WI38 (cell line): ENCODE measurements around the gene HIC1.

Experiments used
- H3K4me3 ChIP-seq: 2 replicates; pipeline ENCODE4 v1.5.1; 2011; ENCODE audit warnings: low read depth, mild to moderate bottlenecking, control low read depth, low read length
- TF ChIP-seq, protein P1 (sequence below): IDR thresholded peaks from 2 replicates; pipeline ENCODE4 v1.5.1; 2012; ENCODE audit warnings: low read depth, mild to moderate bottlenecking, control low read depth, low read length

The HIC1 gene

DNA sequence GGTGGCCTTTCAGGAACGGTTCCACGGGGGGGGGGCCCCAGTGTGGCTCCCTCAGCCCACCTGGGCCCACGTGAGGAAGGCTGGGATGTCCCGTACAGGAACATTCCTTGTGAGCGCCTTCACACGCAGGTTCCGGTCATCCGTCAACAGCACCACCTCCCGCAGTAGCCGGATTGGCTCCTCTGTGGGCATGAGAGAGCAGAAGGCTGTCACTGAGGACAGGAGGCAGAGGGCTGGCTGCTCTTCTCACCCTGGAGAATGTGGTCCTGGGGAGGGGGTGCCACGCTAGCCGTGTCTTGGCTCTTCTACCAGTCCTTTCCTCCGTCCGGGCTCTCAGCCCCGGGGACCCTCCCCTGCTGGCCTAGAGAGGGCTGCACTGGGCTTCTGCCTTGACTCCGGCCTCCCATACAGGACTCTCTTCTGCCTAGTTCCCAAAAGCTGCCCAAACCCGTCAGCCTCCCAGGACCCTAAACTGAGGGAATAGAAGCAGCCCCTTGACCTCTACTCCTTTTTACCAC is 6.6 kb downstream of the HIC1 start:
- TF ChIP-seq, protein P1, sequence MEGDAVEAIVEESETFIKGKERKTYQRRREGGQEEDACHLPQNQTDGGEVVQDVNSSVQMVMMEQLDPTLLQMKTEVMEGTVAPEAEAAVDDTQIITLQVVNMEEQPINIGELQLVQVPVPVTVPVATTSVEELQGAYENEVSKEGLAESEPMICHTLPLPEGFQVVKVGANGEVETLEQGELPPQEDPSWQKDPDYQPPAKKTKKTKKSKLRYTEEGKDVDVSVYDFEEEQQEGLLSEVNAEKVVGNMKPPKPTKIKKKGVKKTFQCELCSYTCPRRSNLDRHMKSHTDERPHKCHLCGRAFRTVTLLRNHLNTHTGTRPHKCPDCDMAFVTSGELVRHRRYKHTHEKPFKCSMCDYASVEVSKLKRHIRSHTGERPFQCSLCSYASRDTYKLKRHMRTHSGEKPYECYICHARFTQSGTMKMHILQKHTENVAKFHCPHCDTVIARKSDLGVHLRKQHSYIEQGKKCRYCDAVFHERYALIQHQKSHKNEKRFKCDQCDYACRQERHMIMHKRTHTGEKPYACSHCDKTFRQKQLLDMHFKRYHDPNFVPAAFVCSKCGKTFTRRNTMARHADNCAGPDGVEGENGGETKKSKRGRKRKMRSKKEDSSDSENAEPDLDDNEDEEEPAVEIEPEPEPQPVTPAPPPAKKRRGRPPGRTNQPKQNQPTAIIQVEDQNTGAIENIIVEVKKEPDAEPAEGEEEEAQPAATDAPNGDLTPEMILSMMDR: no peak
- H3K4me3 ChIP-seq: no peak overlapping the region

DNA sequence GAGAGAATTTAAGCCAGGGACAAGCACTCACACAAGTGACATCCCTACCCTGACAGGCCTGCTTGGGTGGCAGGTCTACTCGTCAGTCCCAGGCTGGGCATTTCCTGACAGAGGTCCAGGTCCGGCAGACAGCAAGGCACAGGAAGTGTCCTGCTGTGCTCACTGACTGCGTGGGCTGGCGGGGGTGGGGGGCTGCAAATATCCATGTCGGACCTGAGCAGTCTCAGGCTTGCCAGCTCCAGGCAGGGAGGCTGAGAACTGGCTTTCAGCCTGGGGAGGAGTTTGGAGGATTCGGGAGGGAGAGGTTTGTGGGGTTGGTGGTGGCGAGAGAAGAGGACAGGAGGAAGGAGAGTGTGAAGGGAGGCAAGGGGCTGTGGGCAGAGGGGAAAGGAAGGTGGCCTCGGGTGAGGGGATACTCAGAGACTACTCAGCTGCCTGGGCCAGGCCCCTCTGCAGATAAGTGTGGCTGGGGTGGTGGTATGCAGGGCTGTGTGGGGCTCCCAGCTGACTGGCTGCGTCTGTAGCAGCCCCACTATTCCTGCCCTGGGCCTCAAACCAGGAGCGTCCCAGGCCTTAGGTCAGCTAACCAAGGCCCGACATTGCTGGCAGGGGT is 7.8 kb downstream of the HIC1 start:
- TF ChIP-seq, protein P1: no peak
- no peak overlapping the region for H3K4me3 ChIP-seq

DNA sequence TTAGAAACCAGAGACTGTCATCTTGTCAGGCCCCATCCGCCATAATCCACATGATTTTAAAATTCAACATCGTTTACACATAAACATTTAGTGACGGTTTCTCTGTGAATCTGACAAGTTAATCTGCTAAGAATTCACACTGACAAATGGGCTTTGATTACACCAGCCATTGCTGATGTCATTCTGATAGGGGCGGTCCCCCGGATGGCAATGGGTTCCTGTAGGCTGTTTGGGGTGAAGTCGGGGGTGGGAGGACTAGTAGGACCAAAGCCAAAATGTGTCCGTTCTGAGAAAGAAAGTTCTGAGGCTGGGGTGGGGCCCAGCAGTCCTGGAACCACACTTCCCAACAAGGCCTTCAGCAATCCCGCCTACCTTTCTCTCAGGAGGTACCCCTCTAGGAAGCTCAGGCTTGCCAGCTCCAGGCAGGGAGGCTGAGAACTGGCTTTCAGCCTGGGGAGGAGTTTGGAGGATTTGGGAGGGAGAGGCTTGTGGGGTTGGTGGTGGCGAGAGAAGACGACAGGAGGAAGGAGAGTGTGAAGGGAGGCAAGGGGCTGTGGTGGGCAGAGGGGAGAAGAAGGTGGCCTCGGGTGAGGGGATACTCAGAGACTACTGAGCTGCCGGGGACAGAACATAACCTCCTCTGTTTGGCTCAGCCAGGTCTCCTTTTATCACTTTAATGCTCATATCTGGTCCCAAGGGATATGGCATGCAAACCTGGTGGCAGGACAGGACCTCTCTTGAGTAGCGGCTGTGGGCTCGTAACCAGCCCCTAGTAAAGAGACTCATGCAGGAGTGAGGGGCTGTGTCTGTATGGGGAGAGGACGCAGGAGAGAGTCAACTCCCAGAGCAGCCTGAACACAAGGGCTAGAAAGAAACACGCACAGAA is 8.6 kb downstream of the HIC1 start:
- H3K4me3 ChIP-seq: no peak overlapping the region
- TF ChIP-seq, protein P1: no peak

DNA sequence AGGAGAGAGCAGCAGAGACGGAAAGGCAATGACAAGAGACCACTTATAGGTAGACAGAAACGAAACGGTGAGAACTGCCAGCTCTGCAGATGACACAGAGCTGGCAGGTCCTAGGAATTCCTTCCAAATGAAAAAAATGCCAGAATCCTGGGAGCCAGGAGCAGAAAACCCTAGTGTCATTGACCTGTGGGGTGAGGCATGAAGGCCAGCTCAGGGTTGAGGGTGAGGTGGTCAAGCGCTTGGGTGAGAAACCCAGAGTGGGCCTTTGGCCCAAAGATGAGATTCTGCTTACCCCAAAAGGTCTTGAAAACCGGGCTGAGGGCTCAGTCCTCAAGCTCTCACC is 9.2 kb downstream of the HIC1 start:
- TF ChIP-seq, protein P1: no peak
- H3K4me3 ChIP-seq: no peak overlapping the region

DNA sequence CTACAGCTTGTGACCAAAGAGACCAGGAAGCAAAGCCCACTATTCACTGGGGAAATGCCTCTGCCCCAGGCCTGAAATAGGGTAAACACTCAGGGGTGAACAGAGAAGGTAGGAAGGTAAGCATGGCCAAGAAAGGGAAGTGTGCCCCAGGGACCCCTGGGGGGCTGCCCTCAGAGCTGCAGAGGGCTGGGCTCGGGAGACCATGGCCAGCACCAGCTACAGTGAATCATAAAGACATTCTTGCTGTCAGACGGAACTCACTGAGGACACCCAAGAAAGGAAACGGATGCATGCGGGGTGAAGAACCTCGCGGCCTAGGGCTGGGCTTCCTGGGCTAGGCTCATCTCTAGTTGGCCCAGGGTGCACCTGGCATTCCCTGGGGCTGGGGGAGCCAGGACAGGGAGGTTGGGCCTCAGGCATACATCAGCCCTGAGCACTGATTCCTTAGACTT is 9.6 kb downstream of the HIC1 start:
- no peak overlapping the region for H3K4me3 ChIP-seq
- TF ChIP-seq, protein P1: no peak

DNA sequence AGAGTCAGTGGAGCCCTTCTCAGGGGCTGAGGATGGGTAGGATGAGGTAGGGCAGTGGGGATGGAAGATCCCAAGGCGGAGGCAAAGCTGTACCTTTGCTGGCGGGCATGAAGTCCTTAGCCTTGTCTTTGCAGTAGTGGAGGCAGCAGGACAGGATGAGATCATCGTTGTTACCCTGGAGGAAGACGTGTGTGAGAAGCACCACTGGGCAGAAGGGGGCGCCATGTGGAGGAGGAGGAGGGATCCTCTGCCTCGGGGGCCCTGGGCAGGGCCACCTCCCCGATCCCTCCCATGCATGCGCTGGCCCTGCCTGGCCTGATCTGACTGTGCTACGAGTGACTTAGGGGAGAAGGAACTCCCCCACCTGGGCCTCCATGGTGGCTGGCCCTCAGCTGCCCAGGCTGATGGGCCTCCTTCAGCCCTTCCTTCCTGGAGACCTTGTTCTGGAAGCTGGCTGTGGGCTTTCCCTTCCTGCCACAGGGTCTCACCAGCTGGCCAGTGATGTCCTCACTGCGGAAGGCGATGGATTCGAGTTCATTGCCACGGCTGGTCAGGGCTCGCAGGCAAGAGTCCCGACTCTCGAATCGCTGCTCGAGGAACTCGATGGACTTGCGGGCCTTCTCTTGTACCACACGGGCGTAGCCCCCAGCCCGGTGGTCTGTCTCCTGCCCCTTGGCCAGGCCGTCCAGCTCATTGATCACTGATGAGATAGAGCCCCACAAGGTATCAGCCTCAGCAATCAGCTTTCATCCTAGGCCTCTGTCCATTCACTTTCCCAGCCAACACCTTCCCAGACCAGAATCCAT is 10.3 kb downstream of the HIC1 start:
- no peak overlapping the region for H3K4me3 ChIP-seq
- TF ChIP-seq, protein P1: no peak; the same call in 1 of the 2 replicates
